K562 (cell line): ENCODE results near the gene CHSY1. TPM values are rescaled to one million over a fixed set of nuclear protein-coding genes. Genes with fewer than 3 reads are reported as not detected.
A peak's percentile ranks its signal among the peaks of the same experiment; 100 is the strongest.

Experiments
- BMI1 ChIP-seq: fragments of 150-350 bp; IDR thresholded peaks from 2 replicates; pipeline ENCODE4 v1.6.1; 2014; ENCODE audit warnings: low read length
- BRD9 ChIP-seq: fragments of 450-650 bp; IDR thresholded peaks from 2 replicates; pipeline ENCODE4 v1.6.1; 2018; ENCODE audit warnings: low read depth; ENCODE audit not compliant: partially characterized antibody
- CBFB ChIP-seq: sonication (generic); formaldehyde crosslinking; IDR thresholded peaks from 2 replicates; pipeline ENCODE4 v1.4.0; 2020; ENCODE audit warnings: mild to moderate bottlenecking, missing genetic modification reagents
- CBX3 ChIP-seq, 2 experiments: IDR thresholded peaks; 1 replicate in 1 of 2; 2 replicates in 1 of 2; pipeline ENCODE4 v1.6.1; 2012; ENCODE audit warnings: inconsistent platforms in 2 of 2, low read length in 2 of 2, borderline replicate concordance in 1 of 2, control low read depth in 1 of 2
- EP300 ChIP-seq: IDR thresholded peaks from 2 replicates; pipeline ENCODE4 v1.6.1; 2012; ENCODE audit warnings: low read length, improper control_type of control experiment
- FOXM1 ChIP-seq, 2 experiments: fragments of 450-650 bp in 1 of 2; sonication (generic) in 1 of 2; formaldehyde crosslinking in 1 of 2; IDR thresholded peaks; 2 replicates each; pipeline versions ENCODE4 v1.6.1 to v1.9.0; 2017 to 2022; ENCODE audit warnings: low read depth in 2 of 2, mild to moderate bottlenecking in 2 of 2, missing genetic modification reagents in 1 of 2, moderate library complexity in 1 of 2
- FOXO4 ChIP-seq: fragments of 450-650 bp; formaldehyde crosslinking; IDR thresholded peaks from 2 replicates; pipeline ENCODE4 v1.4.0; 2020; ENCODE audit warnings: mild to moderate bottlenecking, moderate library complexity
- GABPA ChIP-seq: fragments of 200-800 bp; sonication (Bioruptor generic); conservative IDR thresholded peaks from 2 replicates; pipeline ENCODE4 v1.6.1; 2016; ENCODE audit warnings: low read depth, missing genetic modification characterization, missing compliant biosample characterization
- ILK ChIP-seq: fragments of 450-650 bp; IDR thresholded peaks from 2 replicates; pipeline ENCODE4 v1.6.1; 2016; ENCODE audit warnings: missing genetic modification characterization, low read depth, mild to moderate bottlenecking, missing compliant biosample characterization, moderate library complexity, borderline replicate concordance
- JUN ChIP-seq, 2 experiments: sonication (generic) in 1 of 2; formaldehyde crosslinking in 1 of 2; IDR thresholded peaks; 2 replicates each; pipeline versions ENCODE4 v1.6.1 to v1.8.0; 2012 to 2022; ENCODE audit warnings: borderline replicate concordance in 2 of 2, mild to moderate bottlenecking in 2 of 2, improper control_type of control experiment in 1 of 2, low read depth in 1 of 2, low read length in 1 of 2, missing genetic modification reagents in 1 of 2
- KAT8 ChIP-seq: fragments of 450-650 bp; IDR thresholded peaks from 2 replicates; pipeline ENCODE4 v1.6.1; 2016; ENCODE audit warnings: low read depth, mild to moderate bottlenecking
- MAFK ChIP-seq: IDR thresholded peaks from 2 replicates; pipeline ENCODE4 v1.6.1; 2011; ENCODE audit warnings: low read length, improper control_type of control experiment
- NFATC3 ChIP-seq: fragments of 450-650 bp; IDR thresholded peaks from 2 replicates; pipeline ENCODE4 v1.6.1; 2017; ENCODE audit warnings: mild to moderate bottlenecking
- SMAD2 ChIP-seq: fragments of 150-350 bp; IDR thresholded peaks from 2 replicates; pipeline ENCODE4 v1.6.1; 2014; ENCODE audit warnings: low read depth, mild to moderate bottlenecking, low read length
- SMARCB1 ChIP-seq: IDR thresholded peaks from 2 replicates; pipeline ENCODE4 v1.6.1; 2011; ENCODE audit warnings: improper control_type of control experiment, low read depth; ENCODE audit not compliant: insufficient read length
- STAT5B ChIP-seq: fragments of 250-450 bp; sonication (Bioruptor Pico); IDR thresholded peaks from 2 replicates; pipeline ENCODE4 v1.8.0; 2021; ENCODE audit warnings: mild to moderate bottlenecking, inconsistent platforms
- TAF9B ChIP-seq: fragments of 450-650 bp; IDR thresholded peaks from 2 replicates; pipeline ENCODE4 v1.6.1; 2018; ENCODE audit warnings: mild to moderate bottlenecking; ENCODE audit not compliant: partially characterized antibody
- TEAD2 ChIP-seq: fragments of 450-650 bp; IDR thresholded peaks from 2 replicates; pipeline ENCODE4 v1.6.1; 2016; ENCODE audit warnings: missing genetic modification characterization, control low read depth, missing compliant biosample characterization
- THRB ChIP-seq: fragments of 450-650 bp; formaldehyde crosslinking; conservative IDR thresholded peaks from 2 replicates; pipeline ENCODE4 v1.4.0; 2022; ENCODE audit warnings: mild to moderate bottlenecking, missing genetic modification characterization
- TOE1 ChIP-seq, 2 experiments: fragments of 450-650 bp in 1 of 2; sonication (generic) in 1 of 2; formaldehyde crosslinking in 1 of 2; IDR thresholded peaks; 2 replicates each; pipeline versions ENCODE4 v1.7.1 to v1.8.0; 2016 to 2022; ENCODE audit warnings: borderline replicate concordance in 2 of 2, mild to moderate bottlenecking in 2 of 2, antibody characterized with exemption in 1 of 2, inconsistent platforms in 1 of 2, low read depth in 1 of 2, missing genetic modification reagents in 1 of 2, moderate library complexity in 1 of 2
- U2AF1 ChIP-seq: fragments of 200-400 bp; formaldehyde crosslinking; optimal IDR thresholded peaks from 2 replicates; pipeline ENCODE3; 2017; ENCODE audit warnings: mild to moderate bottlenecking, low read depth, low read length, moderate library complexity
- ZNF436 ChIP-seq: fragments of 250-450, 450-650 bp; sonication (Bioruptor Pico); formaldehyde crosslinking; IDR thresholded peaks from 2 replicates; pipeline ENCODE4 v1.7.0; 2020; ENCODE audit warnings: mild to moderate bottlenecking
- ZNF551 ChIP-seq: fragments of 250-450 bp; sonication (Bioruptor Pico); IDR thresholded peaks from 2 replicates; pipeline ENCODE4 v1.5.0; 2021; ENCODE audit warnings: mild to moderate bottlenecking, moderate library complexity
- polyA plus RNA-seq, 8 experiments: library from polyadenylated mRNA; depleted of rRNA in 4 of 8; stranded (reverse) in 5 of 8; unstranded in 3 of 8; fragments of >200 nt; fragmentation: Nextera tagmentation in 2 of 8; fragmentation: Illumina TruSeq in 1 of 8; extraction: Ambion mirVana in 2 of 8; extraction: Trizol in 1 of 8; gene quantifications; 2 replicates each; pipeline versions ENCODE4 v1.2.1 to v1.2.3, GENCODE V29; 2011 to 2014; ENCODE audit warnings: inconsistent platforms in 1 of 8, missing spikeins in 1 of 8
- total RNA-seq, 7 experiments: library from RNA; depleted of rRNA in 6 of 7; stranded (reverse); fragments of >200 nt in 6 of 7; fragmentation: Illumina TruSeq in 2 of 7; extraction: Trizol in 2 of 7; gene quantifications; 2 replicates each; pipeline versions ENCODE4 v1.2.1 to v1.2.3, GENCODE V29; 2011 to 2021; ENCODE audit warnings: low replicate concordance in 1 of 7
- TF ChIP-seq, protein P1 (sequence below): fragments of 250-450 bp; sonication (Bioruptor Pico); IDR thresholded peaks from 2 replicates; pipeline ENCODE4 v1.5.0; 2020; ENCODE audit warnings: mild to moderate bottlenecking, borderline replicate concordance

The CHSY1 gene
- total and polyA plus RNA-seq, 9 of the 15 experiments (the other 6 are each of a cell fraction or from before 2014, with no cell fraction given), result 7.0 to 16.4 (median 13.4) TPM

DNA sequence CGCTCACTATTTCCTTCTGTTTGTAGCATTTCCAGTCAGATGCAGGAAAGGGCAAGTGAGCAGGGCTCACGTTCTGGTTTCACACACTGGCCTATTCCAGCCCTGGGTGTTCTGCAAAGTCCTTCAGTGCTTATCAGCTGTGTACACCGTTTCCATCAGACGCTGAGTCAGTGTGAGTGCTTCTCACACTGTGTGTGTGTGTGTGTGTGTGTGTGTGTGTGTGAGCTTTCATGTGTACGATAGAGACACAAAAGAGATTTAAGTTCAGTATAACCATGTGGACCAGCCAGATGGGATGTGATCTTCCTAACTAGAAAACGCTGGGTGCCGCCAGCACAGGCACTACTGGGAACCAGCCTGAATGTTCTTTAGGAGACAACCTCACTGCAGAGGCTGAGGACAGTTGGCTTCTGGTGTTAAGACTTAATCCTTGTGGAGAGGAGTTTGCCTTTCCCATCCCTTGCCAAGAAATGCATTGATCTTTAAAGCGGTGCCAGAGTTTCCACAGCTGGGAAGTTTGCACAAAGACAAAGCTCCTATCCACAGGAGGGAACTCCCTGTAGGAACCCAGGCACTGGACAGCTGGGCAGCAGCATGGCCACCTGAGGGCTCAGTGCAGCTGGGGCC is 3.9 kb upstream of the CHSY1 start (continued):
- TF ChIP-seq SMARCB1, result no peak
- TF ChIP-seq JUN (IDR thresholded peaks at IDR 0.05; ENCODE audit: borderline replicate concordance, low read depth, low read length), result peak; percentile 90
- TF ChIP-seq JUN (CRISPR knock-in tag; IDR thresholded peaks at IDR 0.05; ENCODE audit: borderline replicate concordance), result no peak
- peak; percentile 91 for TF ChIP-seq EP300
- no peak for TF ChIP-seq KAT8
- no peak for TF ChIP-seq CBFB (CRISPR knock-in tag)
- TF ChIP-seq, protein P1, sequence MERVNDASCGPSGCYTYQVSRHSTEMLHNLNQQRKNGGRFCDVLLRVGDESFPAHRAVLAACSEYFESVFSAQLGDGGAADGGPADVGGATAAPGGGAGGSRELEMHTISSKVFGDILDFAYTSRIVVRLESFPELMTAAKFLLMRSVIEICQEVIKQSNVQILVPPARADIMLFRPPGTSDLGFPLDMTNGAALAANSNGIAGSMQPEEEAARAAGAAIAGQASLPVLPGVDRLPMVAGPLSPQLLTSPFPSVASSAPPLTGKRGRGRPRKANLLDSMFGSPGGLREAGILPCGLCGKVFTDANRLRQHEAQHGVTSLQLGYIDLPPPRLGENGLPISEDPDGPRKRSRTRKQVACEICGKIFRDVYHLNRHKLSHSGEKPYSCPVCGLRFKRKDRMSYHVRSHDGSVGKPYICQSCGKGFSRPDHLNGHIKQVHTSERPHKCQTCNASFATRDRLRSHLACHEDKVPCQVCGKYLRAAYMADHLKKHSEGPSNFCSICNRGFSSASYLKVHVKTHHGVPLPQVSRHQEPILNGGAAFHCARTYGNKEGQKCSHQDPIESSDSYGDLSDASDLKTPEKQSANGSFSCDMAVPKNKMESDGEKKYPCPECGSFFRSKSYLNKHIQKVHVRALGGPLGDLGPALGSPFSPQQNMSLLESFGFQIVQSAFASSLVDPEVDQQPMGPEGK (CRISPR knock-in tag), result no peak
- no peak for TF ChIP-seq FOXO4 (CRISPR knock-in tag)
- no peak for TF ChIP-seq TEAD2 (tag)
- peak; percentile 89 for TF ChIP-seq BRD9
- TF ChIP-seq TAF9B, result no peak
- TF ChIP-seq STAT5B (CRISPR knock-in tag), result no peak
- TF ChIP-seq U2AF1, result no peak
- TF ChIP-seq SMAD2, result no peak
- no peak for TF ChIP-seq ZNF436 (CRISPR knock-in tag)
- no peak for TF ChIP-seq ZNF551 (CRISPR knock-in tag)
- peak; percentile 82 for TF ChIP-seq MAFK
- no peak for TF ChIP-seq BMI1
- peak; percentile 80 for TF ChIP-seq TOE1 (IDR thresholded peaks at IDR 0.05; ENCODE audit: borderline replicate concordance)
- no peak for TF ChIP-seq TOE1 (CRISPR knock-in tag; IDR thresholded peaks at IDR 0.05; ENCODE audit: borderline replicate concordance, low read depth)
- TF ChIP-seq FOXM1 (IDR thresholded peaks at IDR 0.05; ENCODE audit: low read depth), result peak; percentile 77
- TF ChIP-seq FOXM1 (CRISPR knock-in tag; IDR thresholded peaks at IDR 0.05; ENCODE audit: low read depth), result no peak
- no peak for TF ChIP-seq GABPA (tag)
- TF ChIP-seq NFATC3, result no peak
- TF ChIP-seq ILK (tag), result no peak
- TF ChIP-seq THRB (CRISPR knock-in tag), result peak; percentile 64; the same call in 1 of the 2 replicates
- TF ChIP-seq CBX3 (IDR thresholded peaks at IDR 0.05; ENCODE audit: borderline replicate concordance in 1 of 2, low read length in 2 of 2), result peak in 1 of 2 experiments; percentile 72; a peak in 1 of 3 replicates
